Measurements from ENCODE around the gene PRKAR2B.

DNA sequence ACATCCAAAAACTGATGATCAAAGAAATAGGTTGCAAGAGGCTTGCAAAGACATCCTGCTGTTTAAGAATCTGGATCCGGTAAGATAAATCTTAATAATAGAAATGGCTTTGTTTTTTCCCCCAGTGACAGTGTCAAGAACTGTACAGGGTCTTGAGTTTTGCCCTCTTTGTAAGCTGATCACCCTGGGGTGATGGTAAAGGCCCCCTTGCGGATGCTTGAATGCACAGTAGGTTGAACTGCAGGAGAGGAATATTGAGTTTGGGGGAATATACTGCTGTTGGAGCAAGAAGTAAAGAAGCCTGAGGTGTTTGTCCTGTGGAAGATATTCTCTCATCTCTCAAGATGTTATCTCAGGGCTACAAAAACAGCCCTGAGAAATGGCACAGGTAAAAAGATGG is 83.7 kb downstream of the PRKAR2B start:
- TF ChIP-seq, protein P1, sequence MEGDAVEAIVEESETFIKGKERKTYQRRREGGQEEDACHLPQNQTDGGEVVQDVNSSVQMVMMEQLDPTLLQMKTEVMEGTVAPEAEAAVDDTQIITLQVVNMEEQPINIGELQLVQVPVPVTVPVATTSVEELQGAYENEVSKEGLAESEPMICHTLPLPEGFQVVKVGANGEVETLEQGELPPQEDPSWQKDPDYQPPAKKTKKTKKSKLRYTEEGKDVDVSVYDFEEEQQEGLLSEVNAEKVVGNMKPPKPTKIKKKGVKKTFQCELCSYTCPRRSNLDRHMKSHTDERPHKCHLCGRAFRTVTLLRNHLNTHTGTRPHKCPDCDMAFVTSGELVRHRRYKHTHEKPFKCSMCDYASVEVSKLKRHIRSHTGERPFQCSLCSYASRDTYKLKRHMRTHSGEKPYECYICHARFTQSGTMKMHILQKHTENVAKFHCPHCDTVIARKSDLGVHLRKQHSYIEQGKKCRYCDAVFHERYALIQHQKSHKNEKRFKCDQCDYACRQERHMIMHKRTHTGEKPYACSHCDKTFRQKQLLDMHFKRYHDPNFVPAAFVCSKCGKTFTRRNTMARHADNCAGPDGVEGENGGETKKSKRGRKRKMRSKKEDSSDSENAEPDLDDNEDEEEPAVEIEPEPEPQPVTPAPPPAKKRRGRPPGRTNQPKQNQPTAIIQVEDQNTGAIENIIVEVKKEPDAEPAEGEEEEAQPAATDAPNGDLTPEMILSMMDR (IDR thresholded peaks at IDR 0.05): no peak
- TF ChIP-seq POLR2A (IDR thresholded peaks at IDR 0.05): no peak

Measured in uterus (tissue), 2 donors.